Loucy (cell line): ENCODE data around the gene CELF2.

Source experiments
- EZH2phosphoT487 ChIP-seq: fragments of 200-600 bp; IDR thresholded peaks from 2 replicates; pipeline ENCODE4 v1.6.1; 2018; ENCODE audit warnings: antibody characterized with exemption, mild to moderate bottlenecking, moderate library complexity, borderline replicate concordance
- TF ChIP-seq, protein P1 (sequence below): fragments of 200-600 bp; sonication (generic); conservative IDR thresholded peaks from 2 replicates; pipeline ENCODE4 v1.5.1; 2014; ENCODE audit warnings: mild to moderate bottlenecking, antibody characterized with exemption, low read length

DNA sequence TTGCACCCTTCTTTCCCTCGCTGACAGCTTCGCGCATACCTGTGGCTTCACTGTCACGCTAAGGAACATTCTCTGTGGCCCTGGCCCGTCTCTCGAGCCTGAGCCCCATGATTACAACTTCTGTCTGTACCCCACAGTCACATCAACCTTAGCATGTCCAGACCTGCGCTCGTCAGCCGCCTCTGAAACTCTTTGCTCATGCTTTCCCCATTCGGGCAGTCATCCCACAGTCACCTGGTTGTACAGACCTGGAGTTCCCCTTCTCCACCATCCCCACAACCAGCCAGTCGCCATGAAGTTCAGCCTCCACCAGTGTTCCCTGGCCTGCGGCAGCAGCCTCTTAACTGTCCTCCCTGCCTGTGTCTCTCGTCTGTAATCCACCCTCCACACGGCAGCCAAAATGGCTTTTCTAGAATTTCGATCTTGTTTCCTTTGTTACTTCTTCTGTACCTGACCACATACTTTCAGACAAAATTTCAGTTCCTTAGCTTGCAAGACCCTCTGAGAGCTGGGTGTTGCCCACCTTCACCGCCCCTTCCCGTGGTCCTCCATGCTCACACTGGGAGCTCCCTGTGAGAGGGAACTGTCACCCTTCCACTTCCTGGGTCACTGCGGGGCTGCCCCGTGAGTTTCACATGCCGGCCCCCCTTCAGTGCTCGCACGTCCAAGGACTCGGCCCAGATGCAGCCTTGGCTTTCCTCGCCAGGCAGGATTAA, 229.2 kb downstream of the CELF2 start:
- TF ChIP-seq, protein P1, sequence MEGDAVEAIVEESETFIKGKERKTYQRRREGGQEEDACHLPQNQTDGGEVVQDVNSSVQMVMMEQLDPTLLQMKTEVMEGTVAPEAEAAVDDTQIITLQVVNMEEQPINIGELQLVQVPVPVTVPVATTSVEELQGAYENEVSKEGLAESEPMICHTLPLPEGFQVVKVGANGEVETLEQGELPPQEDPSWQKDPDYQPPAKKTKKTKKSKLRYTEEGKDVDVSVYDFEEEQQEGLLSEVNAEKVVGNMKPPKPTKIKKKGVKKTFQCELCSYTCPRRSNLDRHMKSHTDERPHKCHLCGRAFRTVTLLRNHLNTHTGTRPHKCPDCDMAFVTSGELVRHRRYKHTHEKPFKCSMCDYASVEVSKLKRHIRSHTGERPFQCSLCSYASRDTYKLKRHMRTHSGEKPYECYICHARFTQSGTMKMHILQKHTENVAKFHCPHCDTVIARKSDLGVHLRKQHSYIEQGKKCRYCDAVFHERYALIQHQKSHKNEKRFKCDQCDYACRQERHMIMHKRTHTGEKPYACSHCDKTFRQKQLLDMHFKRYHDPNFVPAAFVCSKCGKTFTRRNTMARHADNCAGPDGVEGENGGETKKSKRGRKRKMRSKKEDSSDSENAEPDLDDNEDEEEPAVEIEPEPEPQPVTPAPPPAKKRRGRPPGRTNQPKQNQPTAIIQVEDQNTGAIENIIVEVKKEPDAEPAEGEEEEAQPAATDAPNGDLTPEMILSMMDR: no peak
- no peak for TF ChIP-seq EZH2phosphoT487
